HCT116 (cell line): ENCODE measurements around the gene PTPN4.

Experiments used
- CTCF ChIP-seq, 3 experiments: fragments of 200-600 bp in 1 of 3; sonication (generic) in 1 of 3; IDR thresholded peaks in 2 of 3; conservative IDR thresholded peaks in 1 of 3; 2 replicates each; pipeline ENCODE4 v1.5.1; 2012 to 2017; ENCODE audit warnings: low read depth in 2 of 3, low read length in 2 of 3, antibody characterized with exemption in 1 of 3, borderline replicate concordance in 1 of 3, control low read depth in 1 of 3, mild to moderate bottlenecking in 1 of 3, mixed read lengths in 1 of 3, mixed run types in 1 of 3, moderate library complexity in 1 of 3; ENCODE audit not compliant: insufficient read depth in 1 of 3
- EZH2 ChIP-seq: fragments of 200-600 bp; sonication (generic); IDR thresholded peaks from 2 replicates; pipeline ENCODE4 v1.6.1; 2017; ENCODE audit warnings: antibody characterized with exemption, mixed run types

DNA sequence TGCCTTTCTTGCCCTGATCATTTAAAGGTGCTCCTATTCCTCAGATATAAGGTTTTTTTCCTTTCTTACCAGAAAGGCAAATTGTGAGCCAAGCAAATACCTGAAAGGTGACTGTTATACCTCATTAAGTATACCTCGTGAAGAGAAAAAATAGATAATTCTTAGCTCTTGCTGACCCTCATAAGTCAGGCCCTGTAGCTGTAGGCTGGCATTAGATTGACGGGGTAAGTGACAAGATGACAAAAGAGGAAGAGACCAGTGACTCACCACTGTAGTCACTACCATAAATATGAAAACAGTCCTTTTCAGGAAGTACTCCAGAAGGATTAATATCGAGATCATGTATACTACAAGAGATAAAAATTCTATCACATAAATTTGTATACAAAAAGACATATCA is 104.6 kb downstream of the PTPN4 start:
- TF ChIP-seq CTCF (IDR thresholded peaks at IDR 0.05 in 2 of 3, conservative IDR thresholded peaks at IDR 0.05 in 1 of 3; ENCODE audit: borderline replicate concordance in 1 of 3, insufficient read depth in 1 of 3, low read depth in 2 of 3, low read length in 2 of 3) (no peak), EZH2 (no peak)
